Panc1 (cell line): ENCODE results near the gene CLNK. TPM values are rescaled to one million over a fixed set of nuclear protein-coding genes. Genes with fewer than 3 reads are reported as not detected.

Source experiments
- ATAC-seq: fragments of 200-7000 bp; cut with Tn5 transposase; 2 replicates; pipeline ENCODE4 v1.9.1; 2020; ENCODE audit warnings: mild to moderate bottlenecking, moderate library complexity
- BruUV-seq: library from RNA; stranded (reverse); fragments of 400-500 nt; replicated peaks from 2 replicates; lab custom pipeline; 2021; lab: Mats Ljungman, UMichigan
- CTCF ChIA-PET: fragments of 300-600 bp; sonication (Branson Sonifier 250); formaldehyde crosslinking; loops from one replicate; lab custom pipeline; 2022; ENCODE audit warnings: antibody characterized with exemption; lab: Charles Lee
- POLR2A ChIA-PET: fragments of 300-600 bp; sonication (Branson Sonifier 250); formaldehyde crosslinking; loops from one replicate; lab custom pipeline; 2022; ENCODE audit warnings: antibody characterized with exemption; lab: Charles Lee
- DNase-seq: peaks from one replicate; pipeline ENCODE4 v3.0.0-alpha.2; 2010; ENCODE audit warnings: low read depth, low spot score
- H3K27ac ChIP-seq: 2 replicates; pipeline ENCODE4 v1.5.1; 2011; ENCODE audit warnings: mild to moderate bottlenecking, low read length, inconsistent platforms
- H3K27me3 ChIP-seq: fragments of 200-500 bp; sonication (Bioruptor generic); 2 replicates; pipeline ENCODE4 v1.6.0; 2014; ENCODE audit warnings: low read length, inconsistent platforms; ENCODE audit not compliant: control insufficient read depth, insufficient read depth
- H3K36me3 ChIP-seq: fragments of 200-500 bp; sonication (Bioruptor generic); 2 replicates; pipeline ENCODE4 v1.5.1; 2014; ENCODE audit warnings: inconsistent platforms, mild to moderate bottlenecking, low read length, moderate library complexity; ENCODE audit not compliant: control insufficient read depth, insufficient read depth
- H3K4me1 ChIP-seq: 2 replicates; pipeline ENCODE4 v1.5.1; 2011; ENCODE audit warnings: inconsistent platforms, mild to moderate bottlenecking, low read length, moderate library complexity; ENCODE audit not compliant: control insufficient read depth, insufficient read depth
- H3K4me3 ChIP-seq, 2 experiments: 2 replicates each; pipeline ENCODE4 v1.5.1; 2011 to 2012; ENCODE audit warnings: low read depth in 2 of 2, low read length in 2 of 2, mild to moderate bottlenecking in 2 of 2, inconsistent platforms in 1 of 2, moderate library complexity in 1 of 2
- H3K9me3 ChIP-seq: fragments of 200-500 bp; sonication (Bioruptor generic); 2 replicates; pipeline ENCODE4 v1.5.1; 2014; ENCODE audit warnings: low read depth, mild to moderate bottlenecking, inconsistent platforms, low read length, moderate library complexity; ENCODE audit not compliant: control insufficient read depth, insufficient read depth
- POLR2AphosphoS5 ChIP-seq: IDR thresholded peaks from 2 replicates; pipeline ENCODE4 v1.6.1; 2012; ENCODE audit warnings: mild to moderate bottlenecking, low read depth, low read length, moderate library complexity
- SIN3A ChIP-seq: IDR thresholded peaks from 2 replicates; pipeline ENCODE4 v1.6.1; 2012; ENCODE audit warnings: low read depth, mild to moderate bottlenecking, low read length, moderate library complexity, borderline replicate concordance; ENCODE audit not compliant: insufficient read depth
- TCF7L2 ChIP-seq: IDR thresholded peaks from 2 replicates; pipeline ENCODE4 v1.6.1; 2011; ENCODE audit warnings: mild to moderate bottlenecking, low read depth, low read length, inconsistent platforms
- in situ Hi-C: cut with HindIII; loops from 2 replicates; pipeline ENCODE4 v1.10.0; 2016; ENCODE audit warnings: low sequenced_read_pairs, low pct_unique_long_range_greater_than_20kb
- intact Hi-C: fragments of 100-400 bp; cut with micrococcal nuclease; formaldehyde crosslinking; loops from one replicate; pipeline ENCODE4 v1.10.0; 2022; ENCODE audit not compliant: unreplicated experiment
- total RNA-seq: library from RNA; stranded (reverse); gene quantifications from one replicate; pipeline ENCODE4 v1.2.1, GENCODE V29; 2021; ENCODE audit not compliant: unreplicated experiment
- TF ChIP-seq, protein P1 (sequence below): fragments of 450-650 bp; IDR thresholded peaks from 2 replicates; pipeline ENCODE4 v1.5.1; 2017; ENCODE audit warnings: mild to moderate bottlenecking
- TF ChIP-seq, protein P2 (sequence below), 2 experiments: IDR thresholded peaks; 2 replicates each; pipeline ENCODE4 v1.6.1; 2011 to 2012; ENCODE audit warnings: low read depth in 2 of 2, control low read depth in 1 of 2, low read length in 1 of 2, mild to moderate bottlenecking in 1 of 2, moderate library complexity in 1 of 2; ENCODE audit not compliant: insufficient read depth in 1 of 2

Gene CLNK
- total RNA-seq, 1 experiment from 2014 or later = not detected

- no peak for ATAC-seq
- H3K27ac ChIP-seq = no peak overlapping the region
- in situ Hi-C loops = no loop called here
- ChIA-PET POLR2A (no interaction called here), CTCF (interaction anchor here (0.7 kb wide), 1 partner anchor 433 kb away, joined by 4 read pairs; no protein-coding TSS in a partner anchor)
- H3K27me3 ChIP-seq = no peaks in the 10 kb centered on the region
- H3K36me3 ChIP-seq = no peaks in the 10 kb centered on the region
- no peak for TF ChIP-seq SIN3A
- TF ChIP-seq POLR2AphosphoS5 = no peak
- no peak for TF ChIP-seq TCF7L2
- TF ChIP-seq, protein P1, sequence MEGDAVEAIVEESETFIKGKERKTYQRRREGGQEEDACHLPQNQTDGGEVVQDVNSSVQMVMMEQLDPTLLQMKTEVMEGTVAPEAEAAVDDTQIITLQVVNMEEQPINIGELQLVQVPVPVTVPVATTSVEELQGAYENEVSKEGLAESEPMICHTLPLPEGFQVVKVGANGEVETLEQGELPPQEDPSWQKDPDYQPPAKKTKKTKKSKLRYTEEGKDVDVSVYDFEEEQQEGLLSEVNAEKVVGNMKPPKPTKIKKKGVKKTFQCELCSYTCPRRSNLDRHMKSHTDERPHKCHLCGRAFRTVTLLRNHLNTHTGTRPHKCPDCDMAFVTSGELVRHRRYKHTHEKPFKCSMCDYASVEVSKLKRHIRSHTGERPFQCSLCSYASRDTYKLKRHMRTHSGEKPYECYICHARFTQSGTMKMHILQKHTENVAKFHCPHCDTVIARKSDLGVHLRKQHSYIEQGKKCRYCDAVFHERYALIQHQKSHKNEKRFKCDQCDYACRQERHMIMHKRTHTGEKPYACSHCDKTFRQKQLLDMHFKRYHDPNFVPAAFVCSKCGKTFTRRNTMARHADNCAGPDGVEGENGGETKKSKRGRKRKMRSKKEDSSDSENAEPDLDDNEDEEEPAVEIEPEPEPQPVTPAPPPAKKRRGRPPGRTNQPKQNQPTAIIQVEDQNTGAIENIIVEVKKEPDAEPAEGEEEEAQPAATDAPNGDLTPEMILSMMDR = no peak
- TF ChIP-seq, protein P2, sequence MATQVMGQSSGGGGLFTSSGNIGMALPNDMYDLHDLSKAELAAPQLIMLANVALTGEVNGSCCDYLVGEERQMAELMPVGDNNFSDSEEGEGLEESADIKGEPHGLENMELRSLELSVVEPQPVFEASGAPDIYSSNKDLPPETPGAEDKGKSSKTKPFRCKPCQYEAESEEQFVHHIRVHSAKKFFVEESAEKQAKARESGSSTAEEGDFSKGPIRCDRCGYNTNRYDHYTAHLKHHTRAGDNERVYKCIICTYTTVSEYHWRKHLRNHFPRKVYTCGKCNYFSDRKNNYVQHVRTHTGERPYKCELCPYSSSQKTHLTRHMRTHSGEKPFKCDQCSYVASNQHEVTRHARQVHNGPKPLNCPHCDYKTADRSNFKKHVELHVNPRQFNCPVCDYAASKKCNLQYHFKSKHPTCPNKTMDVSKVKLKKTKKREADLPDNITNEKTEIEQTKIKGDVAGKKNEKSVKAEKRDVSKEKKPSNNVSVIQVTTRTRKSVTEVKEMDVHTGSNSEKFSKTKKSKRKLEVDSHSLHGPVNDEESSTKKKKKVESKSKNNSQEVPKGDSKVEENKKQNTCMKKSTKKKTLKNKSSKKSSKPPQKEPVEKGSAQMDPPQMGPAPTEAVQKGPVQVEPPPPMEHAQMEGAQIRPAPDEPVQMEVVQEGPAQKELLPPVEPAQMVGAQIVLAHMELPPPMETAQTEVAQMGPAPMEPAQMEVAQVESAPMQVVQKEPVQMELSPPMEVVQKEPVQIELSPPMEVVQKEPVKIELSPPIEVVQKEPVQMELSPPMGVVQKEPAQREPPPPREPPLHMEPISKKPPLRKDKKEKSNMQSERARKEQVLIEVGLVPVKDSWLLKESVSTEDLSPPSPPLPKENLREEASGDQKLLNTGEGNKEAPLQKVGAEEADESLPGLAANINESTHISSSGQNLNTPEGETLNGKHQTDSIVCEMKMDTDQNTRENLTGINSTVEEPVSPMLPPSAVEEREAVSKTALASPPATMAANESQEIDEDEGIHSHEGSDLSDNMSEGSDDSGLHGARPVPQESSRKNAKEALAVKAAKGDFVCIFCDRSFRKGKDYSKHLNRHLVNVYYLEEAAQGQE (IDR thresholded peaks at IDR 0.05; ENCODE audit: insufficient read depth in 1 of 2, low read depth in 2 of 2, low read length in 1 of 2) = no peak
- no peak overlapping the region for H3K4me3 ChIP-seq
- intact Hi-C loops = no loop called here
- DNase-seq = no peak
- H3K4me1 ChIP-seq = no peaks in the 10 kb centered on the region
- no peaks in the 10 kb centered on the region for H3K9me3 ChIP-seq
- no TSS peak for BruUV-seq
Observed at GRCh38 chr4:10521424-10521823, 163.1 kb downstream of the CLNK start.

- DNase-seq = no peak
- intact Hi-C loops = no loop called here
- ChIA-PET CTCF (no interaction called here), POLR2A (no interaction called here)
- no peak overlapping the region for H3K4me3 ChIP-seq
- TF ChIP-seq SIN3A (no peak), POLR2AphosphoS5 (no peak), TCF7L2 (no peak)
- TF ChIP-seq, protein P2 (IDR thresholded peaks at IDR 0.05; ENCODE audit: insufficient read depth in 1 of 2, low read depth in 2 of 2, low read length in 1 of 2) = no peak
- TF ChIP-seq, protein P1 = no peak
- no peaks in the 10 kb centered on the region for H3K4me1 ChIP-seq
- no peaks in the 10 kb centered on the region for H3K27me3 ChIP-seq
- in situ Hi-C loops = no loop called here
- no TSS peak for BruUV-seq
- H3K27ac ChIP-seq = no peak overlapping the region
- H3K36me3 ChIP-seq = no peaks in the 10 kb centered on the region
- H3K9me3 ChIP-seq = no peaks in the 10 kb centered on the region
- ATAC-seq = no peak
Observed at GRCh38 chr4:10509733-10510132, 174.8 kb downstream of the CLNK start.
